Fibroblast of lung (primary cell): ENCODE data around the gene HECW1. TPM values are rescaled to one million over a fixed set of nuclear protein-coding genes. Genes with fewer than 3 reads are reported as not detected.

Experiments used
- DNase-seq, 2 donors: peaks; one replicate each; pipeline versions ENCODE4 v3.0.0 to v3.0.0-alpha.2; 2010; ENCODE audit warnings: low read depth in 2 of 2
- H2AFZ ChIP-seq: 2 replicates; pipeline ENCODE4 v1.5.1; 2012; ENCODE audit warnings: low read length, control low read depth, inconsistent platforms
- H3K27ac ChIP-seq: 2 replicates; pipeline ENCODE4 v1.5.1; 2011; ENCODE audit warnings: low read length, control low read depth; ENCODE audit not compliant: insufficient read depth
- H3K27me3 ChIP-seq: 2 replicates; pipeline ENCODE4 v1.5.1; 2011; ENCODE audit warnings: mild to moderate bottlenecking, low read length; ENCODE audit not compliant: control insufficient read depth, insufficient read depth
- H3K36me3 ChIP-seq: 2 replicates; pipeline ENCODE4 v1.5.1; 2011; ENCODE audit warnings: low read length; ENCODE audit not compliant: control insufficient read depth, insufficient read depth
- H3K4me1 ChIP-seq: 2 replicates; pipeline ENCODE4 v1.5.1; 2011; ENCODE audit warnings: low read length; ENCODE audit not compliant: control insufficient read depth, insufficient read depth; ENCODE audit errors: extremely low read depth
- H3K4me2 ChIP-seq: 2 replicates; pipeline ENCODE4 v1.5.1; 2011; ENCODE audit warnings: low read length, control low read depth; ENCODE audit not compliant: insufficient read depth; ENCODE audit errors: extremely low read depth
- H3K4me3 ChIP-seq, 4 experiments: fragments of 200-600 bp in 1 of 4; sonication (generic) in 1 of 4; replicated peaks in 1 of 4; 2 replicates each; pipeline ENCODE4 v1.5.1; 2011 to 2016; ENCODE audit warnings: low read length in 4 of 4, low read depth in 3 of 4, mild to moderate bottlenecking in 3 of 4, control low read depth in 2 of 4, inconsistent platforms in 1 of 4, mixed read lengths in 1 of 4; ENCODE audit not compliant: insufficient read depth in 1 of 4; ENCODE audit errors: control extremely low read depth in 1 of 4
- H3K79me2 ChIP-seq: 2 replicates; pipeline ENCODE4 v1.5.1; 2012; ENCODE audit warnings: mild to moderate bottlenecking, low read length, inconsistent platforms; ENCODE audit not compliant: control insufficient read depth, insufficient read depth
- H3K9ac ChIP-seq: 2 replicates; pipeline ENCODE4 v1.5.1; 2011; ENCODE audit warnings: mild to moderate bottlenecking, low read length, control low read depth; ENCODE audit not compliant: insufficient read depth
- H3K9me3 ChIP-seq: 2 replicates; pipeline ENCODE4 v1.5.1; 2012; ENCODE audit warnings: low read depth, low read length; ENCODE audit not compliant: control insufficient read depth, insufficient read depth
- H4K20me1 ChIP-seq: 2 replicates; pipeline ENCODE4 v1.5.1; 2011; ENCODE audit warnings: low read length; ENCODE audit not compliant: control insufficient read depth, insufficient read depth; ENCODE audit errors: extremely low read depth
- CTCF ChIP-seq, 2 donors: IDR thresholded peaks in 1 of 2; conservative IDR thresholded peaks in 1 of 2; 1 replicate in 1 of 2; 2 replicates in 1 of 2; pipeline ENCODE4 v1.5.1; 2011 to 2012; ENCODE audit warnings: low read length in 2 of 2, control low read depth in 1 of 2, inconsistent platforms in 1 of 2, low read depth in 1 of 2, mild to moderate bottlenecking in 1 of 2
- EZH2 ChIP-seq: IDR thresholded peaks from 2 replicates; pipeline ENCODE4 v1.5.1; 2012; ENCODE audit warnings: low read length, control low read depth, mild to moderate bottlenecking; ENCODE audit errors: missing control alignments
- polyA plus RNA-seq, 2 donors: library from polyadenylated mRNA; depleted of rRNA in 1 of 2; stranded (reverse) in 1 of 2; unstranded in 1 of 2; fragments of >200 nt; gene quantifications; 2 replicates each; pipeline ENCODE4 v1.2.1, GENCODE V29; 2011 to 2012; ENCODE audit warnings: missing spikeins in 1 of 2
- total RNA-seq: library from RNA; depleted of rRNA; stranded (reverse); fragments of >200 nt; gene quantifications from 2 replicates; pipeline ENCODE4 v1.2.1, GENCODE V29; 2014

HECW1 gene
- total and polyA plus RNA-seq, 2 donors (not counting 1 experiment from before 2014, with no cell fraction given): 1.1 to 6.1 TPM

GRCh38 chr7:43328336-43328735 lies 215.9 kb downstream of the HECW1 start:
- H3K4me1 ChIP-seq: no peaks in the 10 kb centered on the region
- no peak overlapping the region for H3K4me3 ChIP-seq
- H4K20me1 ChIP-seq: no peaks in the 10 kb centered on the region
- no peak for TF ChIP-seq EZH2
- no peak for TF ChIP-seq CTCF (conservative IDR thresholded peaks at IDR 0.05 in 1 of 2, IDR thresholded peaks at IDR 0.05 in 1 of 2; ENCODE audit: low read depth in 1 of 2, low read length in 2 of 2)
- H3K9me3 ChIP-seq: no peaks in the 10 kb centered on the region
- no peak overlapping the region for H3K27ac ChIP-seq
- no peak overlapping the region for H2AFZ ChIP-seq
- no peaks in the 10 kb centered on the region for H3K27me3 ChIP-seq
- H3K79me2 ChIP-seq: no peaks in the 10 kb centered on the region
- H3K4me2 ChIP-seq: no peak overlapping the region
- no peaks in the 10 kb centered on the region for H3K36me3 ChIP-seq
- no peak overlapping the region for H3K9ac ChIP-seq
- DNase-seq: no peak

GRCh38 chr7:43328785-43329380 lies 216.4 kb downstream of the HECW1 start:
- Histone ChIP-seq H3K4me2 (no peak overlapping the region), H2AFZ (no peak overlapping the region), H3K4me3 (no peak overlapping the region), H4K20me1 (no peaks in the 10 kb centered on the region), H3K36me3 (no peaks in the 10 kb centered on the region), H3K79me2 (no peaks in the 10 kb centered on the region), H3K4me1 (no peaks in the 10 kb centered on the region), H3K9me3 (no peaks in the 10 kb centered on the region), H3K9ac (no peak overlapping the region), H3K27ac (no peak overlapping the region), H3K27me3 (no peaks in the 10 kb centered on the region)
- TF ChIP-seq CTCF (conservative IDR thresholded peaks at IDR 0.05 in 1 of 2, IDR thresholded peaks at IDR 0.05 in 1 of 2; ENCODE audit: low read depth in 1 of 2, low read length in 2 of 2) (no peak), EZH2 (no peak)
- no peak for DNase-seq

- Histone ChIP-seq H3K4me1 (no peaks in the 10 kb centered on the region), H4K20me1 (no peaks in the 10 kb centered on the region), H3K4me2 (no peak overlapping the region), H3K4me3 (no peak overlapping the region), H3K27ac (no peak overlapping the region), H3K27me3 (no peaks in the 10 kb centered on the region), H3K9ac (no peak overlapping the region), H3K36me3 (no peaks in the 10 kb centered on the region), H3K79me2 (no peaks in the 10 kb centered on the region), H2AFZ (no peak overlapping the region), H3K9me3 (no peaks in the 10 kb centered on the region)
- no peak for DNase-seq
- TF ChIP-seq CTCF (conservative IDR thresholded peaks at IDR 0.05 in 1 of 2, IDR thresholded peaks at IDR 0.05 in 1 of 2; ENCODE audit: low read depth in 1 of 2, low read length in 2 of 2): no peak
- TF ChIP-seq EZH2: no peak
Measured at GRCh38 chr7:43332193-43332796, 219.8 kb downstream of the HECW1 start.
